ENCODE measurements around the gene VAMP8.

DNA sequence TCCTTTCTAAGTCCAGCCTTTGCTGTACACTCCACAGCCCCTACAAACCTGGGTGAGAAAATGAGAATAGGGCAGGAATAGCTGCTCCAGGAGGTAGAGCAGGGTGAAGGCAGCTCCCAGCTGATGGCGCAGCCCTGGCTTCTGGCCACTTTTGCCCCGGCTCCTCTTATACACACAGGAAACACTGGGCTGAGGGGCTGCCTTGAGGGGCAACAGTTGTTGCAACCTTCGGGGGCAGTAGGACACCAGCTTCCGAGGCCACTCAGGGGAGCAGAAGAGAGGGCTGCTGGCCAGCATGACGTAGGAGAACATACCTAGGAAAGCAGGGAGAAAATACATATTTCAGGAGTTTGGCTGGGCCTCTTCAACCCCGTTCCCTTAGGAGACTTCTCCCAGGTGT is 24.2 kb upstream of the VAMP8 start:
- TF ChIP-seq, protein P1, sequence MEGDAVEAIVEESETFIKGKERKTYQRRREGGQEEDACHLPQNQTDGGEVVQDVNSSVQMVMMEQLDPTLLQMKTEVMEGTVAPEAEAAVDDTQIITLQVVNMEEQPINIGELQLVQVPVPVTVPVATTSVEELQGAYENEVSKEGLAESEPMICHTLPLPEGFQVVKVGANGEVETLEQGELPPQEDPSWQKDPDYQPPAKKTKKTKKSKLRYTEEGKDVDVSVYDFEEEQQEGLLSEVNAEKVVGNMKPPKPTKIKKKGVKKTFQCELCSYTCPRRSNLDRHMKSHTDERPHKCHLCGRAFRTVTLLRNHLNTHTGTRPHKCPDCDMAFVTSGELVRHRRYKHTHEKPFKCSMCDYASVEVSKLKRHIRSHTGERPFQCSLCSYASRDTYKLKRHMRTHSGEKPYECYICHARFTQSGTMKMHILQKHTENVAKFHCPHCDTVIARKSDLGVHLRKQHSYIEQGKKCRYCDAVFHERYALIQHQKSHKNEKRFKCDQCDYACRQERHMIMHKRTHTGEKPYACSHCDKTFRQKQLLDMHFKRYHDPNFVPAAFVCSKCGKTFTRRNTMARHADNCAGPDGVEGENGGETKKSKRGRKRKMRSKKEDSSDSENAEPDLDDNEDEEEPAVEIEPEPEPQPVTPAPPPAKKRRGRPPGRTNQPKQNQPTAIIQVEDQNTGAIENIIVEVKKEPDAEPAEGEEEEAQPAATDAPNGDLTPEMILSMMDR (IDR thresholded peaks at IDR 0.05; ENCODE audit: low read depth, low read length, poor library complexity, severe bottlenecking) = no peak
- TF ChIP-seq EZH2phosphoT487 (IDR thresholded peaks at IDR 0.05; ENCODE audit: borderline replicate concordance, low read length) = no peak

All from DOHH2 (cell line).